ENCODE results near the gene HADHA. TPM values are rescaled to one million over a fixed set of nuclear protein-coding genes. Genes with fewer than 3 reads are reported as not detected.
A peak's percentile ranks its signal among the peaks of the same experiment; 100 is the strongest.
"Not testable (repeated sequence)": the region's sequence is repeated elsewhere in the genome, so short reads cannot be mapped to it uniquely, and the experiment has no call there.

The HADHA gene
- total RNA-seq, 1 donor from 2014 or later, result 139 TPM

DNA sequence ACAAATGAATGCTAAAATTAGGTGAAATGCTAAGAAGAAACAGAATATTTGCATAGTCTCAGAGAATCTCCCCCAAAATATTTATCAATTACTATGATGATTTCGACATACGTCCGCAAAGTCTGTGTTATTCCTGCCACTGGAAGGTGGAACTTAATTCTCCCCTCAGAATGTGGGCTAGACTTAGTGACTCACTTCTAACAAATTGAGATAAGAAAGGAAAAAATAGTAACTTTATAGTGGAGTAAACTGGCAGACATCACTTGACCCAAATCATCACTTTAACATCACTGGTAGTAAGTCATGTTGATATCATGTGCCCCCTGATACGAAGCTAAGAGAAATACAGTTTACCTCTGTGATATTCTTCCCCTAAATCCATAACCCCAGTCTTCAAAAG lies 23.8 kb upstream of the HADHA start:
- peak; percentile 9 for FAIRE-seq
- peaks cover 10% of the 10 kb centered on the region for H3K36me3 Mint-ChIP-seq (ENCODE audit: low read depth, unreplicated experiment)
- H3K4me3 Mint-ChIP-seq (ENCODE audit: unreplicated experiment), result no peak overlapping the region
- Histone ChIP-seq H3K4me3 (ENCODE audit: insufficient read depth, low read depth, low read length) (no peak overlapping the region), H3K36me3 (ENCODE audit: insufficient read depth, low read length) (peaks cover 13% of the 10 kb centered on the region), H2AFZ (ENCODE audit: low read depth, low read length) (no peak overlapping the region), H3K4me1 (ENCODE audit: insufficient read depth, low read length) (peaks cover 6% of the 10 kb centered on the region), H3K79me2 (ENCODE audit: insufficient read depth, low read length) (no peaks in the 10 kb centered on the region), H3K27me3 (ENCODE audit: insufficient read depth, low read length) (no peaks in the 10 kb centered on the region), H4K20me1 (ENCODE audit: insufficient read depth, low read length) (no peaks in the 10 kb centered on the region), H3K4me2 (ENCODE audit: low read length) (no peak overlapping the region), H3K9ac (ENCODE audit: low read length) (no peak overlapping the region), H3K9me3 (ENCODE audit: insufficient read depth, low read depth, low read length) (no peaks in the 10 kb centered on the region), H3K27ac (ENCODE audit: low read depth, low read length) (no peak overlapping the region)
- peaks cover 4% of the 10 kb centered on the region for H3K4me1 Mint-ChIP-seq (ENCODE audit: low read depth, unreplicated experiment)
- peak; percentile 67 for DNase-seq (ENCODE audit: low read depth)
- no peak overlapping the region for H3K27ac Mint-ChIP-seq (ENCODE audit: unreplicated experiment)
- H3K9me3 Mint-ChIP-seq (ENCODE audit: unreplicated experiment), result no peaks in the 10 kb centered on the region
- no peak for TF ChIP-seq EZH2 (IDR thresholded peaks at IDR 0.05; ENCODE audit: insufficient read depth, low read length)
- TF ChIP-seq, protein P1, sequence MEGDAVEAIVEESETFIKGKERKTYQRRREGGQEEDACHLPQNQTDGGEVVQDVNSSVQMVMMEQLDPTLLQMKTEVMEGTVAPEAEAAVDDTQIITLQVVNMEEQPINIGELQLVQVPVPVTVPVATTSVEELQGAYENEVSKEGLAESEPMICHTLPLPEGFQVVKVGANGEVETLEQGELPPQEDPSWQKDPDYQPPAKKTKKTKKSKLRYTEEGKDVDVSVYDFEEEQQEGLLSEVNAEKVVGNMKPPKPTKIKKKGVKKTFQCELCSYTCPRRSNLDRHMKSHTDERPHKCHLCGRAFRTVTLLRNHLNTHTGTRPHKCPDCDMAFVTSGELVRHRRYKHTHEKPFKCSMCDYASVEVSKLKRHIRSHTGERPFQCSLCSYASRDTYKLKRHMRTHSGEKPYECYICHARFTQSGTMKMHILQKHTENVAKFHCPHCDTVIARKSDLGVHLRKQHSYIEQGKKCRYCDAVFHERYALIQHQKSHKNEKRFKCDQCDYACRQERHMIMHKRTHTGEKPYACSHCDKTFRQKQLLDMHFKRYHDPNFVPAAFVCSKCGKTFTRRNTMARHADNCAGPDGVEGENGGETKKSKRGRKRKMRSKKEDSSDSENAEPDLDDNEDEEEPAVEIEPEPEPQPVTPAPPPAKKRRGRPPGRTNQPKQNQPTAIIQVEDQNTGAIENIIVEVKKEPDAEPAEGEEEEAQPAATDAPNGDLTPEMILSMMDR (IDR thresholded peaks at IDR 0.05; ENCODE audit: insufficient read depth, low read depth, low read length), result no peak
- no peaks in the 10 kb centered on the region for H3K27me3 Mint-ChIP-seq (ENCODE audit: low read depth, unreplicated experiment)

DNA sequence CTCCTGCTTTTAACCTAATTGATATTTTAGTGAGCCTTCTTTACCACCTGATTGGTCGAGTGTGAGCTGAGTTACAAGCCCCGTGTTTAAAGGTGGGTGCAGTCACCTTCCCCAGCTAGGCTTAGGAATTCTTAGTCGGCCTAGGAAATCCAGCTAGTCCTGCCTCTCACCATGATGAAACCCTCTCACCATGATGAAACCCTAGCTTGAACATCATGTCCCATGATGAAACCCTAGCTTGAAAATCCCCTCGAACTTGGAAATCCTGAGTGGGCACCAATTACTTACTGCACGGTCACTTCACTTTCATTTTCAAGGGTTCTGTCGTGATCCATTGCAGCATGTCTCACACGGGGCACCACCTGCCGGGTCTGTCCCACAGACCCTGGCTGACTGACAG lies 14.4 kb upstream of the HADHA start:
- H3K27me3 ChIP-seq (ENCODE audit: insufficient read depth, low read length); H3K4me1 Mint-ChIP-seq (ENCODE audit: low read depth, unreplicated experiment); H3K9me3 ChIP-seq (ENCODE audit: insufficient read depth, low read depth, low read length); H4K20me1 ChIP-seq (ENCODE audit: insufficient read depth, low read length); H3K4me2 ChIP-seq (ENCODE audit: low read length); H2AFZ ChIP-seq (ENCODE audit: low read depth, low read length); H3K27ac Mint-ChIP-seq (ENCODE audit: unreplicated experiment); H3K79me2 ChIP-seq (ENCODE audit: insufficient read depth, low read length); H3K27ac ChIP-seq (ENCODE audit: low read depth, low read length); FAIRE-seq; H3K4me3 ChIP-seq (ENCODE audit: insufficient read depth, low read depth, low read length); H3K9ac ChIP-seq (ENCODE audit: low read length); H3K9me3 Mint-ChIP-seq (ENCODE audit: unreplicated experiment); H3K27me3 Mint-ChIP-seq (ENCODE audit: low read depth, unreplicated experiment); H3K4me3 Mint-ChIP-seq (ENCODE audit: unreplicated experiment); DNase-seq (ENCODE audit: low read depth); H3K4me1 ChIP-seq (ENCODE audit: insufficient read depth, low read length): not testable (repeated sequence)
- H3K36me3 Mint-ChIP-seq (ENCODE audit: low read depth, unreplicated experiment), result peaks cover 21% of the 10 kb centered on the region
- H3K36me3 ChIP-seq (ENCODE audit: insufficient read depth, low read length), result peaks cover 15% of the 10 kb centered on the region

DNA sequence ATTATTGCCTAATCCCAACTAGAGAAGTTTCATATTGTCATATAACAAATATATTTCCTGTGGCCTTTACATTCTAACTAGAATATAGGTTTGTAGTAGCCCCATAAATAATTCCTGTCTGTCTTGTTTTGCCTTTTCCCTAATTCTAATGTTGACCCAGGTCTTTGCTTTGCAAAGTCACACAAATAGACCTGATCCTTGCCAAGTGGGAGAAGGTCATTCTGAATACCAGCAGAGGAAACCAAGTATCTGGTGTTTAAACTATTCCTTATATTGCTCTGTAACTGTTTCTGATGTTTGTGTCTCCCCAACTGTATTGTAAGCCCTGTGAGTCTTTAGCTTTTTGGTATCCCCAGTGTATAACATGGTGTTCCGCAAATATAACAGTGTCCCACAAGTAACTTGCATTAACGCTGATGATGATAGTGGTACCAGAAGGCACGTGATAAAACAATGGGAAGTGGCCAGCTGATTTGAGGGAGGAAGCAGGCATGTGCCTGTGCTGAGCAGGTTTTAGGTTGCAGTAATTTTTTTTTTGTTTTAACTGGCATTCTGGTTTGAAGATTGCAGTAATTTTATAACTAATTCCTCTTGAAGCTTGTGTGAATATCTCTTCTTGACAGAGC lies 11.4 kb upstream of the HADHA start:
- H3K79me2 ChIP-seq (ENCODE audit: insufficient read depth, low read length), result peaks cover 34% of the 10 kb centered on the region

More for the DNA sequence above, 11.4 kb upstream of the HADHA start:
- H3K9me3 ChIP-seq (ENCODE audit: insufficient read depth, low read depth, low read length), result no peaks in the 10 kb centered on the region
- FAIRE-seq, result no peak
- Mint-ChIP-seq H3K4me3 (ENCODE audit: unreplicated experiment) (no peak overlapping the region), H3K27me3 (ENCODE audit: low read depth, unreplicated experiment) (no peaks in the 10 kb centered on the region), H3K9me3 (ENCODE audit: unreplicated experiment) (no peaks in the 10 kb centered on the region), H3K27ac (ENCODE audit: unreplicated experiment) (no peak overlapping the region), H3K4me1 (ENCODE audit: low read depth, unreplicated experiment) (peaks cover 5% of the 10 kb centered on the region), H3K36me3 (ENCODE audit: low read depth, unreplicated experiment) (peaks cover 20% of the 10 kb centered on the region)
- no peak overlapping the region for H3K27ac ChIP-seq (ENCODE audit: low read depth, low read length)
- H3K27me3 ChIP-seq (ENCODE audit: insufficient read depth, low read length), result no peaks in the 10 kb centered on the region
- H3K4me3 ChIP-seq (ENCODE audit: insufficient read depth, low read depth, low read length), result no peak overlapping the region
- no peak overlapping the region for H3K4me2 ChIP-seq (ENCODE audit: low read length)
- H3K9ac ChIP-seq (ENCODE audit: low read length), result no peak overlapping the region
- no peaks in the 10 kb centered on the region for H3K4me1 ChIP-seq (ENCODE audit: insufficient read depth, low read length)
- TF ChIP-seq EZH2 (IDR thresholded peaks at IDR 0.05; ENCODE audit: insufficient read depth, low read length), result no peak
- TF ChIP-seq, protein P1 (IDR thresholded peaks at IDR 0.05; ENCODE audit: insufficient read depth, low read depth, low read length), result no peak
- DNase-seq (ENCODE audit: low read depth), result no peak
- peaks cover 28% of the 10 kb centered on the region for H4K20me1 ChIP-seq (ENCODE audit: insufficient read depth, low read length)
- no peak overlapping the region for H2AFZ ChIP-seq (ENCODE audit: low read depth, low read length)
- H3K36me3 ChIP-seq (ENCODE audit: insufficient read depth, low read length), result peaks cover 10% of the 10 kb centered on the region

All from astrocyte (in vitro differentiated cells and primary cell).